Liver (tissue), 9 donors: ENCODE measurements around the gene SRSF9. TPM values are rescaled to one million over a fixed set of nuclear protein-coding genes. Genes with fewer than 3 reads are reported as not detected.

Experiments
- DNase-seq: peaks from one replicate; pipeline ENCODE4 v3.0.0-alpha.2; 2017; ENCODE audit warnings: low spot score
- H3K27ac ChIP-seq, 2 donors: one replicate each; pipeline ENCODE4 v1.7.0; 2013; ENCODE audit warnings: inconsistent platforms in 2 of 2, low read length in 2 of 2, control low read depth in 1 of 2, low read depth in 1 of 2, mild to moderate bottlenecking in 1 of 2
- H3K27me3 ChIP-seq, 4 donors: one replicate each; pipeline versions ENCODE4 v1.6.1 to v1.7.0; 2013; ENCODE audit warnings: low read length in 3 of 4, inconsistent platforms in 1 of 4, mild to moderate bottlenecking in 1 of 4, moderate library complexity in 1 of 4; ENCODE audit not compliant: control insufficient read depth in 4 of 4, insufficient read depth in 4 of 4
- H3K36me3 ChIP-seq, 4 donors: one replicate each; pipeline versions ENCODE4 v1.6.1 to v1.7.0; 2013; ENCODE audit warnings: low read length in 3 of 4, mild to moderate bottlenecking in 3 of 4, low read depth in 1 of 4, moderate library complexity in 1 of 4; ENCODE audit not compliant: control insufficient read depth in 4 of 4, insufficient read depth in 3 of 4
- H3K4me1 ChIP-seq, 4 donors: one replicate each; pipeline versions ENCODE4 v1.6.1 to v1.7.0; 2013; ENCODE audit warnings: low read length in 3 of 4, mild to moderate bottlenecking in 3 of 4, moderate library complexity in 1 of 4; ENCODE audit not compliant: control insufficient read depth in 4 of 4, insufficient read depth in 4 of 4
- H3K4me3 ChIP-seq, 3 donors: one replicate each; pipeline versions ENCODE4 v1.6.1 to v1.7.0; 2013; ENCODE audit warnings: low read length in 3 of 3, control low read depth in 1 of 3, low read depth in 1 of 3, mild to moderate bottlenecking in 1 of 3
- H3K9ac ChIP-seq, 2 donors: one replicate each; pipeline ENCODE4 v1.7.0; 2013; ENCODE audit warnings: low read length in 2 of 2, mild to moderate bottlenecking in 2 of 2, moderate library complexity in 2 of 2, control low read depth in 1 of 2, low read depth in 1 of 2
- H3K9me3 ChIP-seq, 4 donors: one replicate each; pipeline versions ENCODE4 v1.6.1 to v1.7.0; 2013; ENCODE audit warnings: low read length in 3 of 4; ENCODE audit not compliant: control insufficient read depth in 4 of 4
- ATF3 ChIP-seq: IDR thresholded peaks from 2 replicates; pipeline ENCODE4 v1.6.1; 2016; ENCODE audit warnings: antibody characterized with exemption
- CTCF ChIP-seq: fragments of 150-350 bp; IDR thresholded peaks from 2 replicates; pipeline ENCODE4 v1.5.1; 2017; ENCODE audit warnings: improper control_type of control experiment, low read depth, low read length; ENCODE audit not compliant: missing input control
- GABPA ChIP-seq, 2 donors: IDR thresholded peaks in 1 of 2; conservative IDR thresholded peaks in 1 of 2; 2 replicates each; pipeline ENCODE4 v1.6.1; 2016; ENCODE audit warnings: antibody characterized with exemption in 2 of 2, mild to moderate bottlenecking in 1 of 2, moderate library complexity in 1 of 2
- HNF4G ChIP-seq: IDR thresholded peaks from 2 replicates; pipeline ENCODE4 v1.6.1; 2016; ENCODE audit warnings: antibody characterized with exemption
- JUND ChIP-seq, 2 donors: IDR thresholded peaks; 2 replicates each; pipeline ENCODE4 v1.6.1; 2016; ENCODE audit warnings: antibody characterized with exemption in 2 of 2
- MAX ChIP-seq: IDR thresholded peaks from 2 replicates; pipeline ENCODE4 v1.6.1; 2016; ENCODE audit warnings: antibody characterized with exemption
- NR2F2 ChIP-seq: IDR thresholded peaks from 2 replicates; pipeline ENCODE4 v1.6.1; 2016; ENCODE audit warnings: antibody characterized with exemption
- RAD21 ChIP-seq, 2 donors: IDR thresholded peaks; 2 replicates each; pipeline ENCODE4 v1.6.1; 2016; ENCODE audit warnings: antibody characterized with exemption in 2 of 2, mild to moderate bottlenecking in 2 of 2
- RXRA ChIP-seq, 2 donors: IDR thresholded peaks; 2 replicates each; pipeline ENCODE4 v1.6.1; 2017 to 2018; ENCODE audit warnings: antibody characterized with exemption in 2 of 2, mild to moderate bottlenecking in 1 of 2
- TAF1 ChIP-seq: conservative IDR thresholded peaks from 2 replicates; pipeline ENCODE4 v1.6.1; 2016; ENCODE audit warnings: antibody characterized with exemption, mild to moderate bottlenecking
- ZBTB33 ChIP-seq: IDR thresholded peaks from 2 replicates; pipeline ENCODE4 v1.6.1; 2016; ENCODE audit warnings: antibody characterized with exemption
- WGBS: extraction: QIAGEN DNeasy Blood & Tissue Kit; methylation state at CpG from one replicate; pipeline ENCODE4 v1.1.7; 2013; 5-methylcytosine and 5-hydroxymethylcytosine counted together
- polyA plus RNA-seq, 2 donors: library from polyadenylated mRNA; stranded (reverse) in 1 of 2; unstranded in 1 of 2; fragments of 200-250 nt in 1 of 2; fragments of >200 nt in 1 of 2; fragmentation: Nextera tagmentation in 1 of 2; extraction: Ambion mirVana in 1 of 2; gene quantifications; one replicate each; pipeline versions ENCODE4 v1.2.1 to v1.2.3, GENCODE V29; 2013 to 2015
- total RNA-seq, 2 donors: library from RNA; depleted of rRNA; stranded (reverse); fragments of >200 nt; gene quantifications; one replicate each; pipeline ENCODE4 v1.2.3, GENCODE V29; 2014
- donor health status: healthy.
- donor health status: healthy.
- donor health status: healthy.
- donor health status: healthy.
- donor health status: healthy.

Gene SRSF9
- total and polyA plus RNA-seq, 4 donors, result 45.3 to 98.5 (median 73.3) TPM

- TF ChIP-seq HNF4G (no peak), RAD21 (IDR thresholded peaks at IDR 0.05) (peak; percentile 66 to 76), CTCF (peak; percentile 49)
- Histone ChIP-seq H3K9me3 (no peaks in the 10 kb centered on the region), H3K4me1 (peaks cover 0 to 29% (median 17%) of the 10 kb centered on the region in 4 donors), H3K27ac (no peak overlapping the region), H3K9ac (no peak overlapping the region), H3K27me3 (no peaks in the 10 kb centered on the region), H3K4me3 (no peak overlapping the region), H3K36me3 (peaks cover 2 to 44% (median 38%) of the 10 kb centered on the region in 4 donors)
- DNase-seq, result peak; percentile 51
- 71% methylated on average over 8 of the region's 8 CpGs for WGBS
These were observed 2.8 kb downstream of the SRSF9 start for GRCh38 chr12:120466560-120467315.

- WGBS, result 48% methylated on average over 5 of the region's 5 CpGs
- no peak overlapping the region for H3K4me3 ChIP-seq
- H3K27ac ChIP-seq, result no peak overlapping the region
- peaks cover 0 to 29% (median 17%) of the 10 kb centered on the region in 4 donors for H3K4me1 ChIP-seq
- H3K9ac ChIP-seq, result no peak overlapping the region
- H3K27me3 ChIP-seq, result no peaks in the 10 kb centered on the region
- peaks cover 2 to 52% (median 44%) of the 10 kb centered on the region in 4 donors for H3K36me3 ChIP-seq
- TF ChIP-seq ZBTB33, result no peak
- no peak for TF ChIP-seq MAX
- TF ChIP-seq GABPA (IDR thresholded peaks at IDR 0.05 in 1 of 2, conservative IDR thresholded peaks at IDR 0.05 in 1 of 2), result no peak
- no peak for TF ChIP-seq ATF3
- no peak for TF ChIP-seq CTCF
- no peak for TF ChIP-seq TAF1
- no peak for TF ChIP-seq NR2F2
- TF ChIP-seq JUND (IDR thresholded peaks at IDR 0.05), result no peak
- TF ChIP-seq RXRA (IDR thresholded peaks at IDR 0.05), result no peak
- no peak for DNase-seq
- H3K9me3 ChIP-seq, result no peaks in the 10 kb centered on the region
These were observed 3.8 kb downstream of the SRSF9 start for GRCh38 chr12:120465756-120466155.
